HS-5 (cell line): Measurements from ENCODE around the gene TNFRSF19.
"Not testable (repeated sequence)": the region's sequence is repeated elsewhere in the genome, so short reads cannot be mapped to it uniquely, and the experiment has no call there.

Source experiments
- DNase-seq: peaks from one replicate; pipeline ENCODE4 v3.0.0-alpha.2; 2012; ENCODE audit warnings: low read depth

The TNFRSF19 gene

GRCh38 chr13:23570099-23570920 lies at the start of gene TNFRSF19:
TSS of gene TNFRSF19 (plus strand) at chr13:23570412. CDS start at chr13:23590184, 19,772 bp downstream.
- DNase-seq: no peak

- not testable (repeated sequence) for DNase-seq
Measured at GRCh38 chr13:23529926-23530325, 40.3 kb upstream of the TNFRSF19 start.

- no peak for DNase-seq
Measured at GRCh38 chr13:23531446-23531845, 38.8 kb upstream of the TNFRSF19 start.

GRCh38 chr13:23534090-23534489 lies 36.1 kb upstream of the TNFRSF19 start:
- no peak for DNase-seq

GRCh38 chr13:23541221-23541824 lies 28.9 kb upstream of the TNFRSF19 start:
- DNase-seq: no peak

GRCh38 chr13:23544668-23545067 lies 25.5 kb upstream of the TNFRSF19 start:
- no peak for DNase-seq

- no peak for DNase-seq
Measured at GRCh38 chr13:23547000-23547590, 23.1 kb upstream of the TNFRSF19 start.

- no peak for DNase-seq
Measured at GRCh38 chr13:23549724-23550123, 20.5 kb upstream of the TNFRSF19 start.

GRCh38 chr13:23550163-23550562 lies 20.0 kb upstream of the TNFRSF19 start:
- DNase-seq: no peak

GRCh38 chr13:23551213-23552008 lies 18.8 kb upstream of the TNFRSF19 start:
- no peak for DNase-seq

GRCh38 chr13:23552171-23552570 lies 18.0 kb upstream of the TNFRSF19 start:
- no peak for DNase-seq

GRCh38 chr13:23552661-23553060 lies 17.6 kb upstream of the TNFRSF19 start:
- DNase-seq: no peak

GRCh38 chr13:23554000-23554399 lies 16.2 kb upstream of the TNFRSF19 start:
- no peak for DNase-seq

GRCh38 chr13:23557043-23557442 lies 13.2 kb upstream of the TNFRSF19 start:
- no peak for DNase-seq

GRCh38 chr13:23557733-23558132 lies 12.5 kb upstream of the TNFRSF19 start:
- no peak for DNase-seq

GRCh38 chr13:23558675-23559536 lies 11.3 kb upstream of the TNFRSF19 start:
- DNase-seq: no peak

GRCh38 chr13:23560571-23561089 lies 9.6 kb upstream of the TNFRSF19 start:
- no peak for DNase-seq

- no peak for DNase-seq
Measured at GRCh38 chr13:23561261-23561660, 9.0 kb upstream of the TNFRSF19 start.

GRCh38 chr13:23563085-23563845 lies 6.9 kb upstream of the TNFRSF19 start:
- DNase-seq: no peak

- DNase-seq: no peak
Measured at GRCh38 chr13:23567906-23568460, 2.2 kb upstream of the TNFRSF19 start.
